Stimulated activated CD4-positive, alpha-beta T cell treated with anti-CD3 and anti-CD28 coated beads, Interleukin-12 subunit alpha, Interleukin-12 subunit beta, amount 100 ng/mL, for 4 hours (primary cell): ENCODE measurements around the gene RABL2A.
"Not testable (repeated sequence)": the region's sequence is repeated elsewhere in the genome, so short reads cannot be mapped to it uniquely, and the experiment has no call there.

Experiments
- DNase-seq: peaks from one replicate; pipeline ENCODE4 v3.0.0-alpha.2; 2020

The RABL2A gene

DNA sequence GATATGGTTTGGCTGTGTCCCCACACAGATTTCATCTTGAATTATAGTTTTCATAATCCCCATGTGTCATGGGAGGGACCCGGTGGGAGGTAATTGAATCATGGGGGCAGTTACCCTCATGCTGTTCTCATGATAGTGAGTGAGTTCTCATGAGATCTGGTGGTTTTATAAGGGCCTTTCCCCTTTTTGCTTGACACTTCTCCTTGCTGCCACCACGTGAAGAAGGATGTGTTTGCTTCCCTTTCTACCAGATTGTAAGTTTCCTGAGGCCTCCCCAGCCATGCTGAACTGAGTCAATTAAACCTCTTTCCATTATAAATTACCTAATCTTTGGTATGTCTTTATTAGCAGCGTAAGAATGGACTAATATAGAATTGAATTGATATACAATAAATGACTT lies 63.8 kb downstream of the RABL2A start:
- DNase-seq: not testable (repeated sequence)
